Esophagus squamous epithelium (tissue), 5 donors: ENCODE data around the gene GTF2IRD1. TPM values are rescaled to one million over a fixed set of nuclear protein-coding genes. Genes with fewer than 3 reads are reported as not detected.
"Not testable (repeated sequence)": the region's sequence is repeated elsewhere in the genome, so short reads cannot be mapped to it uniquely, and the experiment has no call there.

Experiments
- DNase-seq: peaks from one replicate; lab custom pipeline; 2025; lab: John Stamatoyannopoulos, UW
- H3K27ac ChIP-seq, 4 donors: fragments of 200-600 bp; sonication (generic); one replicate each; pipeline ENCODE4 v1.5.1; 2016 to 2019; ENCODE audit warnings: mild to moderate bottlenecking in 1 of 4
- H3K27me3 ChIP-seq, 4 donors: fragments of 200-600 bp; sonication (generic); 1 replicate in 3 of 4; 2 replicates in 1 of 4; pipeline versions ENCODE4 v1.5.1 to v1.6.0; 2017 to 2021; ENCODE audit warnings: antibody characterized with exemption in 1 of 4
- H3K36me3 ChIP-seq, 3 donors: fragments of 200-600 bp; sonication (generic); one replicate each; pipeline ENCODE4 v1.5.1; 2016 to 2019
- H3K4me1 ChIP-seq, 3 donors: fragments of 200-600 bp; sonication (generic); one replicate each; pipeline ENCODE4 v1.5.1; 2017 to 2019
- H3K4me3 ChIP-seq, 4 donors: fragments of 200-600 bp; sonication (generic); 1 replicate in 3 of 4; 2 replicates in 1 of 4; pipeline ENCODE4 v1.5.1; 2016 to 2019; ENCODE audit warnings: mild to moderate bottlenecking in 2 of 4, moderate library complexity in 1 of 4
- H3K9me3 ChIP-seq, 3 donors: fragments of 200-600 bp; sonication (generic); one replicate each; pipeline ENCODE4 v1.5.1; 2016 to 2019
- POLR2A ChIP-seq, 4 donors: fragments of 450-650 bp; IDR thresholded peaks; one replicate each; pipeline ENCODE4 v1.6.1; 2017; ENCODE audit warnings: antibody characterized with exemption in 4 of 4, mild to moderate bottlenecking in 4 of 4, moderate library complexity in 3 of 4
- WGBS, 2 donors: methylation state at CpG; one replicate each; pipeline ENCODE4 v1.1.5; 2018; 5-methylcytosine and 5-hydroxymethylcytosine counted together
- intact Hi-C: fragments of 100-400 bp; cut with DNase I; formaldehyde crosslinking; loops from one replicate; pipeline ENCODE4 v1.15.0; 2022
- total RNA-seq, 4 donors: library from RNA; depleted of rRNA; stranded (reverse); fragments of >200 nt; gene quantifications; one replicate each; pipeline ENCODE4 v1.1.0, GENCODE V29; 2016
- TF ChIP-seq, protein P1 (sequence below), 6 experiments: fragments of 450-650 bp in 4 of 6; fragments of 200-600 bp in 2 of 6; sonication (generic) in 2 of 6; IDR thresholded peaks; one replicate each; pipeline ENCODE4 v1.5.1; 2016 to 2019; ENCODE audit warnings: antibody characterized with exemption in 6 of 6, mild to moderate bottlenecking in 4 of 6, moderate library complexity in 4 of 6
- donor health status: DM: yes; HTN: yes; CAD: no.

GTF2IRD1 gene
- total RNA-seq, 4 donors from 2014 or later, result 26.8 to 35.6 (median 28.5) TPM

DNA sequence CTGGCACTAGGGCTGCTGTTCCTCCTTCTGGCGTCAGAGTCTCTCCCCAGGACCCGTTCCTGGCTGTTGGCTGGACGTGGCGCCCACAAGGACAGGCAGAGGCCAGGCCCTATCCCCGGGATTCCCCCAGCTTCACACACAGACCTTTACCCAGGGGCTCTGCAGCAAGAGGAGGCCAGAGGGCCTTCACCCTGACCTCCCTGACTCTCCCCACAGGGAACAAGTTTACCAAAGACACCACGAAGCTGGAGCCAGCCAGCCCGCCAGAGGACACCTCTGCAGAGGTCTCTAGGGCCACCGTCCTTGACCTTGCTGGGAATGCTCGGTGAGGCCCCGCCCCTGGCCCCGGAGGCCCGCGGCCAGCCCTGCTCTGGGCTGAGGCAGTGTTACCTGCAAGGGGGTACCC lies 82.2 kb downstream of the GTF2IRD1 start:
- Histone ChIP-seq H3K36me3 (peaks cover 8 to 100% (median 24%) of the 10 kb centered on the region in 3 donors), H3K4me3 (no peak overlapping the region), H3K27me3 (no peaks in the 10 kb centered on the region), H3K27ac (no peak overlapping the region), H3K4me1 (no peaks in the 10 kb centered on the region), H3K9me3 (no peaks in the 10 kb centered on the region)
- intact Hi-C loops, result no loop called here
- DNase-seq, result no peak
- TF ChIP-seq, protein P1, sequence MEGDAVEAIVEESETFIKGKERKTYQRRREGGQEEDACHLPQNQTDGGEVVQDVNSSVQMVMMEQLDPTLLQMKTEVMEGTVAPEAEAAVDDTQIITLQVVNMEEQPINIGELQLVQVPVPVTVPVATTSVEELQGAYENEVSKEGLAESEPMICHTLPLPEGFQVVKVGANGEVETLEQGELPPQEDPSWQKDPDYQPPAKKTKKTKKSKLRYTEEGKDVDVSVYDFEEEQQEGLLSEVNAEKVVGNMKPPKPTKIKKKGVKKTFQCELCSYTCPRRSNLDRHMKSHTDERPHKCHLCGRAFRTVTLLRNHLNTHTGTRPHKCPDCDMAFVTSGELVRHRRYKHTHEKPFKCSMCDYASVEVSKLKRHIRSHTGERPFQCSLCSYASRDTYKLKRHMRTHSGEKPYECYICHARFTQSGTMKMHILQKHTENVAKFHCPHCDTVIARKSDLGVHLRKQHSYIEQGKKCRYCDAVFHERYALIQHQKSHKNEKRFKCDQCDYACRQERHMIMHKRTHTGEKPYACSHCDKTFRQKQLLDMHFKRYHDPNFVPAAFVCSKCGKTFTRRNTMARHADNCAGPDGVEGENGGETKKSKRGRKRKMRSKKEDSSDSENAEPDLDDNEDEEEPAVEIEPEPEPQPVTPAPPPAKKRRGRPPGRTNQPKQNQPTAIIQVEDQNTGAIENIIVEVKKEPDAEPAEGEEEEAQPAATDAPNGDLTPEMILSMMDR (IDR thresholded peaks at IDR 0.05), result no peak
- no peak for TF ChIP-seq POLR2A (IDR thresholded peaks at IDR 0.05)
- 91% methylated on average over 4 of the region's 13 CpGs; no CpG with 5 or more reads in 1 of the 2 donors for WGBS, 2 donors

- H3K4me3 ChIP-seq, DNase-seq, intact Hi-C loops, H3K27me3 ChIP-seq, H3K9me3 ChIP-seq: not testable (repeated sequence)
- 86 to 89% methylated on average over 5 of the region's 5 CpGs for WGBS, 2 donors
- Histone ChIP-seq H3K36me3 (peaks cover 12 to 98% (median 13%) of the 10 kb centered on the region in 3 donors), H3K27ac (peak overlapping the region in 3 of 4 donors; percentile 32 to 68 (median 36)), H3K4me1 (peaks cover 0 to 28% (median 5%) of the 10 kb centered on the region in 3 donors)
These were observed 88.2 kb downstream of the GTF2IRD1 start for GRCh38 chr7:74541937-74542336.

DNA sequence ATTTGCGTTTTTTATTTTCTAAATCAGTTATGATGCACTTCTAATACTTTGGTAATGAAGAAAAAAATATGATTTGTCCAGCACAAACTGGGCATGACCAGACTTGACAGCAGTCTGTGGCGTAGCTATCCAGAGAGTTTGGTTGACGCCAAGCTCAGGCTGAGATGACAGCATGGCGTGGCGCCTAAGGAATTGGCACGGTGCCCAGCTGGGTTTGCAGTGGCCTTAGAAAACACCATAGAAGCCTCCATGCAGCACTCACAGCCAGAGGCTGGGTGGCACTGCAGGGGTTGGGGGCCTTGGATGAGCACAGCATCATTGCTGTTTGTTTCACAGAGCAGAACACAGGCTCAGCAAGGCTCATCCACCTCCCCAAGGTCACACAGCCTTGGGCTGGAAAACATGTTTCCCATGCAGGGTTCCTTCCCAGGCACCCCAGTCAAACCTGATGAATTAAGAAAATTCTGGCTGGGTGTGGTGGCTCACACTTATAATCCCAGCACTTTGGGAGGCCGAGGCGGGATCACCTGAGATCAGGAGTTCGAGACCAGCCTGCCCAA lies 88.9 kb downstream of the GTF2IRD1 start:
- Histone ChIP-seq H3K36me3 (peaks cover 13 to 98% (median 16%) of the 10 kb centered on the region in 3 donors), H3K9me3 (peaks cover 0 to 7% (median 0%) of the 10 kb centered on the region in 3 donors), H3K27ac (peak overlapping the region; percentile 40 to 68 (median 47)), H3K4me1 (peaks cover 0 to 28% (median 5%) of the 10 kb centered on the region in 3 donors), H3K4me3 (no peak overlapping the region), H3K27me3 (no peaks in the 10 kb centered on the region)
- no peak for DNase-seq
- TF ChIP-seq, protein P1 (IDR thresholded peaks at IDR 0.05), result no peak
- TF ChIP-seq POLR2A (IDR thresholded peaks at IDR 0.05), result no peak
- intact Hi-C loops, result no loop called here
- 48 to 51% methylated on average over 8 to 9 of the region's 9 CpGs for WGBS, 2 donors

- peaks cover 0 to 28% (median 5%) of the 10 kb centered on the region in 3 donors for H3K4me1 ChIP-seq
- no peak for DNase-seq
- H3K27ac ChIP-seq, result peak overlapping the region; percentile 43 to 74 (median 68)
- intact Hi-C loops, result no loop called here
- 85 to 87% methylated on average over 7 to 12 of the region's 12 CpGs for WGBS, 2 donors
- TF ChIP-seq POLR2A (IDR thresholded peaks at IDR 0.05), result no peak
- TF ChIP-seq, protein P1 (IDR thresholded peaks at IDR 0.05), result peak; percentile 18 to 83 (median 57)
- H3K27me3 ChIP-seq, result no peaks in the 10 kb centered on the region
- peaks cover 5 to 98% (median 16%) of the 10 kb centered on the region in 3 donors for H3K36me3 ChIP-seq
- H3K9me3 ChIP-seq, result peaks cover 0 to 7% (median 0%) of the 10 kb centered on the region in 3 donors
- H3K4me3 ChIP-seq, result no peak overlapping the region
These were observed 91.2 kb downstream of the GTF2IRD1 start for GRCh38 chr7:74544706-74545469.

- Histone ChIP-seq H3K4me1 (peaks cover 0 to 28% (median 5%) of the 10 kb centered on the region in 3 donors), H3K36me3 (peaks cover 5 to 98% (median 16%) of the 10 kb centered on the region in 3 donors), H3K9me3 (peaks cover 0 to 7% (median 0%) of the 10 kb centered on the region in 3 donors), H3K27ac (peak overlapping the region in 3 of 4 donors; percentile 61 to 74 (median 74)), H3K27me3 (no peaks in the 10 kb centered on the region), H3K4me3 (no peak overlapping the region)
- no peak for TF ChIP-seq POLR2A (IDR thresholded peaks at IDR 0.05)
- TF ChIP-seq, protein P1 (IDR thresholded peaks at IDR 0.05), result no peak
- 88 to 92% methylated on average over 6 to 7 of the region's 8 CpGs for WGBS, 2 donors
- intact Hi-C loops, result no loop called here
- no peak for DNase-seq
These were observed 92.2 kb downstream of the GTF2IRD1 start for GRCh38 chr7:74545921-74546320.

GRCh38 chr7:74553596-74554012 lies 99.9 kb downstream of the GTF2IRD1 start:
- H3K36me3 ChIP-seq, result peaks cover 0 to 96% (median 2%) of the 10 kb centered on the region in 3 donors

More at GRCh38 chr7:74553596-74554012, 99.9 kb downstream of the GTF2IRD1 start:
- H3K27me3 ChIP-seq, H3K4me1 ChIP-seq, H3K9me3 ChIP-seq, H3K4me3 ChIP-seq, intact Hi-C loops, DNase-seq: not testable (repeated sequence)
- H3K27ac ChIP-seq, result peak overlapping the region in 1 of 4 donors; percentile 19
- WGBS, 2 donors, result 80% methylated on average over 1 of the region's 10 CpGs; no CpG with 5 or more reads in 1 of the 2 donors
